CD14-positive monocyte (primary cell): ENCODE measurements around the gene RAB27A. TPM values are rescaled to one million over a fixed set of nuclear protein-coding genes. Genes with fewer than 3 reads are reported as not detected.

Experiments
- DNase-seq, 3 donors: peaks; one replicate each; pipeline ENCODE4 v3.0.0-alpha.2; 2011 to 2022
- H2AFZ ChIP-seq: 2 replicates; pipeline ENCODE4 v1.6.0; 2012; ENCODE audit warnings: mild to moderate bottlenecking, low read depth, low read length, inconsistent platforms; ENCODE audit not compliant: insufficient read depth, poor library complexity, severe bottlenecking
- H3K27ac ChIP-seq, 2 donors: 1 replicate in 1 of 2; 2 replicates in 1 of 2; pipeline ENCODE4 v1.5.1; 2012 to 2013; ENCODE audit warnings: low read length in 2 of 2, control low read depth in 1 of 2, inconsistent platforms in 1 of 2, low read depth in 1 of 2, mild to moderate bottlenecking in 1 of 2
- H3K27me3 ChIP-seq, 2 donors: one replicate each; pipeline versions ENCODE4 v1.6.0 to v1.6.1; 2011 to 2013; ENCODE audit warnings: low read length in 2 of 2; ENCODE audit not compliant: control insufficient read depth in 2 of 2, insufficient read depth in 2 of 2
- H3K36me3 ChIP-seq, 2 donors: replicated peaks in 1 of 2; 1 replicate in 1 of 2; 2 replicates in 1 of 2; pipeline versions ENCODE4 v1.5.1 to v1.6.1; 2012 to 2013; ENCODE audit warnings: low read length in 2 of 2, control low read depth in 1 of 2, inconsistent platforms in 1 of 2, mild to moderate bottlenecking in 1 of 2; ENCODE audit not compliant: insufficient read depth in 2 of 2, control insufficient read depth in 1 of 2
- H3K4me1 ChIP-seq, 2 donors: 1 replicate in 1 of 2; 2 replicates in 1 of 2; pipeline versions ENCODE4 v1.5.1 to v1.6.1; 2012 to 2013; ENCODE audit warnings: low read length in 2 of 2, control low read depth in 1 of 2, inconsistent platforms in 1 of 2, mild to moderate bottlenecking in 1 of 2, moderate library complexity in 1 of 2; ENCODE audit not compliant: insufficient read depth in 2 of 2, control insufficient read depth in 1 of 2
- H3K4me2 ChIP-seq: replicated peaks from 2 replicates; pipeline ENCODE3; 2012; ENCODE audit warnings: low read length, moderate library complexity, mild to moderate bottlenecking; ENCODE audit not compliant: poor library complexity, severe bottlenecking; ENCODE audit errors: extremely low read depth
- H3K4me3 ChIP-seq, 3 experiments: fragments of 200-600 bp in 1 of 3; sonication (generic) in 1 of 3; replicated peaks in 1 of 3; 1 replicate in 2 of 3; 2 replicates in 1 of 3; pipeline ENCODE4 v1.5.1; 2011 to 2013; ENCODE audit warnings: low read length in 3 of 3, mild to moderate bottlenecking in 3 of 3, control low read depth in 2 of 3, low read depth in 2 of 3, inconsistent platforms in 1 of 3, moderate library complexity in 1 of 3
- H3K79me2 ChIP-seq: 2 replicates; pipeline ENCODE4 v1.6.0; 2012; ENCODE audit warnings: mild to moderate bottlenecking, control low read depth, inconsistent platforms, low read length, moderate library complexity; ENCODE audit not compliant: insufficient read depth
- H3K9ac ChIP-seq: 2 replicates; pipeline ENCODE4 v1.6.0; 2017; ENCODE audit warnings: low read length, mild to moderate bottlenecking; ENCODE audit not compliant: insufficient read depth, poor library complexity, severe bottlenecking
- H3K9me3 ChIP-seq, 2 donors: replicated peaks in 1 of 2; 1 replicate in 1 of 2; 2 replicates in 1 of 2; pipeline versions ENCODE4 v1.5.1 to v1.6.1; 2012 to 2013; ENCODE audit warnings: low read length in 2 of 2, control low read depth in 1 of 2; ENCODE audit not compliant: control insufficient read depth in 1 of 2, insufficient read depth in 1 of 2
- H4K20me1 ChIP-seq: 2 replicates; pipeline ENCODE4 v1.6.0; 2012; ENCODE audit warnings: mild to moderate bottlenecking, low read length, control low read depth, moderate library complexity; ENCODE audit not compliant: insufficient read depth
- H3K27ac Mint-ChIP-seq, 7 donors: one replicate each; pipeline ENCODE4 v1.8.0; 2020; ENCODE audit warnings: mild to moderate bottlenecking in 7 of 7, mixed read lengths in 7 of 7, moderate library complexity in 6 of 7, inconsistent platforms in 2 of 7
- H3K27me3 Mint-ChIP-seq, 3 donors: one replicate each; pipeline ENCODE4 v1.8.0; 2021 to 2022; ENCODE audit warnings: low read depth in 3 of 3, mild to moderate bottlenecking in 3 of 3, mixed read lengths in 3 of 3, moderate library complexity in 3 of 3, inconsistent platforms in 1 of 3
- H3K36me3 Mint-ChIP-seq, 2 donors: one replicate each; pipeline ENCODE4 v1.8.0; 2020; ENCODE audit warnings: mixed read lengths in 2 of 2, inconsistent platforms in 1 of 2, mild to moderate bottlenecking in 1 of 2
- H3K4me1 Mint-ChIP-seq: one replicate; pipeline ENCODE4 v1.8.0; 2020; ENCODE audit warnings: mild to moderate bottlenecking, mixed read lengths
- H3K4me3 Mint-ChIP-seq, 2 donors: one replicate each; pipeline ENCODE4 v1.8.0; 2020; ENCODE audit warnings: mild to moderate bottlenecking in 2 of 2, mixed read lengths in 2 of 2, moderate library complexity in 1 of 2
- H3K9me3 Mint-ChIP-seq, 7 donors: one replicate each; pipeline ENCODE4 v1.8.0; 2020 to 2022; ENCODE audit warnings: mixed read lengths in 7 of 7, mild to moderate bottlenecking in 6 of 7, moderate library complexity in 6 of 7, inconsistent platforms in 2 of 7
- WGBS: methylation state at CpG from one replicate; pipeline ENCODE4 v1.1.5; 2013; ENCODE audit warnings: missing lambda C conversion rate; ENCODE audit not compliant: insufficient coverage; 5-methylcytosine and 5-hydroxymethylcytosine counted together
- intact Hi-C, 2 donors: fragments of 100-400 bp; cut with micrococcal nuclease; formaldehyde crosslinking; loops; one replicate each; pipeline versions ENCODE4 v1.15.0 to v1.15.1; 2023
- polyA plus RNA-seq, 3 donors: library from polyadenylated mRNA; depleted of rRNA in 1 of 3; unstranded in 2 of 3; stranded (reverse) in 1 of 3; fragments of 300-500 nt in 2 of 3; fragments of >200 nt in 1 of 3; fragmentation: Illumina TruSeq in 2 of 3; gene quantifications; 1 replicate in 2 of 3; 2 replicates in 1 of 3; pipeline ENCODE4 v1.2.3, GENCODE V29; 2012 to 2021
- TF ChIP-seq, protein P1 (sequence below): fragments of 200-600 bp; IDR thresholded peaks from one replicate; pipeline ENCODE4 v1.8.0; 2022; ENCODE audit warnings: antibody characterized with exemption, mild to moderate bottlenecking

RAB27A gene
- polyA plus RNA-seq, 3 donors: 70.1 to 159 (median 135) TPM

DNA sequence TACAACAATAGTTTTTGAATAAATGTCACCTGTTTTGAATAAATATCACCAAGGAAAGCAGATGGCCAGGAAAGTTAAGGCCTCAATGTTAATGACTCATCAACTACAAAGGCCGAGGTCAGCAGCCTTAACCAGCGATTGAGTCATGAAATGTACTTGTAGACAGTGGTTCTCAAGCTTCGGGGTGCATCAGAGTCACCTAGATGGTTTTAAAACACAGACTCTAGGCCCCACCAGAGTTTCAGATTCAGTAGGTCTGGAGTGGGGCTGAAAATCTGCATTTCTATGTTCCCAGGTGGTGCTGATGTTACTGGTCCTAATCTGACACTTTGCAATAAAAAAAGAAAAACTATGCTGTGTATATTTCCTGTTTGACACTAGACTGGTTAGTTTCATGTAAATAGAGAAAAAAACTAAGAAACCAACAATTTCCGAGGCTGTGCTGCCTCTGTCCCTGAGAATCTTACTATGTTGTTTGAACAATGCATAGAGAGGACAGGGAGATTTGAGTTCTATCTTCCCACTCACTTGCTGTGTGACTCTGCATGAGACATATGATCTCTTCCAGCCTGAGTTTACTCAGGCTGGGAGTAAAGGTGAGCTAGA, 9.8 kb downstream of the RAB27A start:
- no peaks in the 10 kb centered on the region for H3K27me3 ChIP-seq
- peak; percentile 77 to 94 (median 92) for DNase-seq
- intact Hi-C loops: no loop called here
- H3K79me2 ChIP-seq: peaks cover 98% of the 10 kb centered on the region
- Mint-ChIP-seq H3K27me3 (no peaks in the 10 kb centered on the region), H3K4me3 (peak overlapping the region in 1 of 2 donors; percentile 62), H3K36me3 (peaks cover 23 to 33% of the 10 kb centered on the region in 2 donors), H3K4me1 (peaks cover 91% of the 10 kb centered on the region), H3K27ac (peak overlapping the region; percentile 87 to 97 (median 93)), H3K9me3 (no peaks in the 10 kb centered on the region)
- peak overlapping the region; percentile 9 to 91 for H3K27ac ChIP-seq
- 12% methylated on average over 3 of the region's 4 CpGs for WGBS
- no peaks in the 10 kb centered on the region for H3K9me3 ChIP-seq
- H2AFZ ChIP-seq: no peak overlapping the region
- peak overlapping the region in 1 of 3 experiments; percentile 18 for H3K4me3 ChIP-seq
- H3K36me3 ChIP-seq: no peaks in the 10 kb centered on the region
- peak overlapping the region; percentile 56 for H3K9ac ChIP-seq
- H3K4me2 ChIP-seq: peak overlapping the region; percentile 17
- TF ChIP-seq, protein P1, sequence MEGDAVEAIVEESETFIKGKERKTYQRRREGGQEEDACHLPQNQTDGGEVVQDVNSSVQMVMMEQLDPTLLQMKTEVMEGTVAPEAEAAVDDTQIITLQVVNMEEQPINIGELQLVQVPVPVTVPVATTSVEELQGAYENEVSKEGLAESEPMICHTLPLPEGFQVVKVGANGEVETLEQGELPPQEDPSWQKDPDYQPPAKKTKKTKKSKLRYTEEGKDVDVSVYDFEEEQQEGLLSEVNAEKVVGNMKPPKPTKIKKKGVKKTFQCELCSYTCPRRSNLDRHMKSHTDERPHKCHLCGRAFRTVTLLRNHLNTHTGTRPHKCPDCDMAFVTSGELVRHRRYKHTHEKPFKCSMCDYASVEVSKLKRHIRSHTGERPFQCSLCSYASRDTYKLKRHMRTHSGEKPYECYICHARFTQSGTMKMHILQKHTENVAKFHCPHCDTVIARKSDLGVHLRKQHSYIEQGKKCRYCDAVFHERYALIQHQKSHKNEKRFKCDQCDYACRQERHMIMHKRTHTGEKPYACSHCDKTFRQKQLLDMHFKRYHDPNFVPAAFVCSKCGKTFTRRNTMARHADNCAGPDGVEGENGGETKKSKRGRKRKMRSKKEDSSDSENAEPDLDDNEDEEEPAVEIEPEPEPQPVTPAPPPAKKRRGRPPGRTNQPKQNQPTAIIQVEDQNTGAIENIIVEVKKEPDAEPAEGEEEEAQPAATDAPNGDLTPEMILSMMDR: no peak
- H4K20me1 ChIP-seq: peaks cover 34% of the 10 kb centered on the region
- H3K4me1 ChIP-seq: peaks cover 87 to 97% of the 10 kb centered on the region in 2 donors

DNA sequence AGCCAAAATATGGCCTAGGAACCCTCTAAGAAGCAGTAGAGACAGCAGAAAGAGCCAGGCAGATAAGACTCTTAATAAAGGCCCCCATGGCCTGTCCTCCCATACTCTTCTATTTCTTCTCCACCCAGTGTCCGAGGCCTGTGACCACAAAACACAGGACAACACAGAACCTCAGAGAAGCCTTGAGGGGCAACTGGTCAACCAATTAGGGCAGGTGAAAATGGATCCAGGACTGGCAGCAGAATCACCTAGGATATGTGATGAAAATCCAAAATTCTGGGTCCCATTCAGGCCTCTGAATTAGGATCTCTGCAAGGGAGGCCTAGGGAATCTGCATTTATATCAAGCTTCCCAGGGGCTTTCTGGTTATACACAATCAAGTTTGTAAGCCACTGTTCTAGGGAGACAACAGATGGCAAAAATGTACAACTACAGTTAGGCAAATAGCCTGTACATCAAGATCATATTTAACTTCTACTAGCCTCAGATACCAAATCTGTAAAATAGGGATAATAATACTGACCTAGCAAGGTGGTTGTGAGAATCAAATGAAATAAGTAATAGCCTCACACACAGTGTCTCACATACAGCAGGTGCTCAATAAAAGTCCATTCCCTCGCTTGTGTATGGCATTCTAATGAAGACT, 10.4 kb downstream of the RAB27A start:
- H2AFZ ChIP-seq: no peak overlapping the region
- no peak overlapping the region for H3K4me2 ChIP-seq
- Mint-ChIP-seq H3K36me3 (peaks cover 23 to 31% of the 10 kb centered on the region in 2 donors), H3K27ac (peak overlapping the region; percentile 87 to 97 (median 93)), H3K4me1 (peaks cover 87% of the 10 kb centered on the region), H3K4me3 (no peak overlapping the region), H3K27me3 (no peaks in the 10 kb centered on the region), H3K9me3 (no peaks in the 10 kb centered on the region)
- peaks cover 34% of the 10 kb centered on the region for H4K20me1 ChIP-seq
- H3K9me3 ChIP-seq: no peaks in the 10 kb centered on the region
- no peaks in the 10 kb centered on the region for H3K27me3 ChIP-seq
- DNase-seq: peak in 1 of 3 donors; percentile 23
- peak overlapping the region; percentile 27 to 91 for H3K27ac ChIP-seq
- H3K9ac ChIP-seq: no peak overlapping the region
- peaks cover 98% of the 10 kb centered on the region for H3K79me2 ChIP-seq
- H3K4me1 ChIP-seq: peaks cover 86 to 96% of the 10 kb centered on the region in 2 donors
- TF ChIP-seq, protein P1: no peak
- 67% methylated on average over 1 of the region's 2 CpGs for WGBS
- H3K4me3 ChIP-seq: no peak overlapping the region
- no peaks in the 10 kb centered on the region for H3K36me3 ChIP-seq
- intact Hi-C loops: no loop called here
